Kasumi-1 (cell line): ENCODE measurements around the gene NEURL1.
"Not testable (repeated sequence)": the region's sequence is repeated elsewhere in the genome, so short reads cannot be mapped to it uniquely, and the experiment has no call there.

Experiments used
- DNase-seq, 2 experiments: peaks; one replicate each; lab custom pipeline; 2025; lab: John Stamatoyannopoulos, UW

The NEURL1 gene

GRCh38 chr10:103608056-103608455 lies 114.6 kb downstream of the NEURL1 start:
- DNase-seq: not testable (repeated sequence)

DNA sequence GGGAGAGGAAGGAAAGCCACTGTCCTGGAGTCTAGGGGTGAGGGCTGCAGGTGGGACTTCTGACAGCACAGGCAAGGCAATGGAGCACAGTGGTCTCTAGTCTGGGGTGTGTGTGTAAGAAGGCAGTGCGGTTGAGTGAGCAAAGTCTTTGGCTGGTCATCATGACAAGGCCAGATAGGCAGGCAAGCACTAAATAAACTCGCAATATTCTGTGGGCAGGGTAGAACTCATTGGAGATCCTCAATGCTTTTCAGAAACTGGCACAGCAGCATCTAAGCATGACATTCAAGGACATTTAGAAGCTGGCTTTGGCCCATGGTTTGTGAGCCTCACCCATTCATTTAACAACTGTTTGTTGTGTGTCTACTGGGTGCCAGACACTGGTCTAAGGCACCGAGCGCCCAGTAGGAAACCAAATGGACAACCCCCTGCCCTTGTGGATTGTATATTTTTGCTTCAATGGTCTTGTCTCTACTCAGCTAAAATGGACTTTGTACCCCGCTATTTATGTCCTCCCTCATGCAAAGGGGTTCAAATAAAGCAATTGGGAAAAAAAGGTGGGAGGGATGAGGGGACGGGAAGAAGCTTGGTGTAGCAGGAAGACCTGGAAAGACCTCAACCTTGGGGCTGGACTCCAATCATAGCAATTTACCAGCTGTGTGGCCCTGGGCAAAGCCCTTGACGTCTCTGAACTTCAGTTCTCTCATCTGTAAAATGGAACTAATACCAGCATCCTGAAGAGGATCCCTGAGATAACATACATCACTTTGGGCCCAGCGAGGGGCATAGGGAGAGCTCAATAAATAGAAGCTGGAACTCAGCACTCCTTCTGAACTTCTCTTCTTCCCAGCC lies 116.0 kb downstream of the NEURL1 start:
- no peak for DNase-seq

DNA sequence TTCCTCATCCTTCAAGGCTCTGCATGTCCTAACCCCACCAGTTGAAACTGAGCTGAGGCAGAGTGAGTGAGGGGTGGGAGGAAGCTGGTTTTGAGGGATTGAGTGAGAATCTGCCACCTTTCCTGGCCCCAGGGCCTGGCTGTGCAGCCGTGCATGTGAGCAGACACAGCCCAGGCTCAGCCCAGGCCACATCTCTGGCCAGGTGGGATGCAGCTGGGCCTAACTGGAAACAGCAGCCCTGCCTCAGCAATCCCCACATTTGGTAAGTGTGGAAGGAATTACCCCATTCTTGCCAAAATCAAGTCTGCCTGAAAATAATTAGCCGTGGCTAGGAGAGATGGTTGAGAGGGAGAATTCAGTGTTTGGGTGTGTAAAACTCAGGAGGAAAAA lies 116.6 kb downstream of the NEURL1 start:
- no peak for DNase-seq

GRCh38 chr10:103610921-103611511 lies 117.5 kb downstream of the NEURL1 start:
- DNase-seq: no peak

DNA sequence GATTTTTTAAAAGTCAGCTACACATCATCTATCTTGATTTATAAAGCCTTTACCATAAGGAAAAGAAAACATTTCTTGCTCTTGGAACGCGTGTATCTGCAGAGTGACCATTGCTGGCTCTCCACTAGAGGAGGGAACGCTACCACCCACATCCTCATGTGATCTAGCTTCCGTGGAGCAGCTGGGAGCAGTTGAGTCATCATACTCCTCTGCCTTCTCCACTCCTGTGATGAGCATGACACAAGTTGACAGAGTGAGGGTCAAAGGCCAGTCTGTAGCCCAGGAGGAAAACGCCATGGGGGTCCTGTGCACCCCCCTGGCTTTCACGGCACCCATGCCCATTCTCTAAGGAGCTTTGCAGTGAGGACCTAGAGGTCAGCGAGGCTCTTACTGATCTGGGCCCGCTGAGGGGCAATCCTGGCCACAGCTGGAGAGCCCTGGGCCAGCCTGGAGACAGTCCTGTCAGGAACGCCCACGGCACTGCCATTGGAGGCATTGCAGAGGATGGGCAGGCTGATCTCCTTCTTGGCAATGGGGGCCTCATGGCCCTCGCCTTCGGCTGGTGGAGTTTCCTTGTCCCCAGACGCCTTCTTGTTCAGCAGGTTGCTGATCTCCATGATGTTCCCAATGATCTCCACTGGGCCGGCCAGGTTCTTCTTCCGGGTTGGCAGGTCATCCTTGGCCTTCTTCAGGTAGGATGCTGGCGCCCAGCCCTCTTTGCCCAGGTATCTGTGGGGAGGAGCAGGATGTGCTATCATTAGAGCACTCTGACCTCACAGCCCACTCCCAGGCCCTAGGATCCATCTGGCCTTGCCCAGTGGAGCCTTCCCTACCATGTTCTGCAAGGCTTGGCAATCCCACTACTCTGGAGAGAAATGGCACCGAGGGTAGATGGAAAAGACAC lies 119.2 kb downstream of the NEURL1 start:
- DNase-seq: no peak

GRCh38 chr10:103613616-103614015 lies 120.1 kb downstream of the NEURL1 start:
- DNase-seq: no peak

DNA sequence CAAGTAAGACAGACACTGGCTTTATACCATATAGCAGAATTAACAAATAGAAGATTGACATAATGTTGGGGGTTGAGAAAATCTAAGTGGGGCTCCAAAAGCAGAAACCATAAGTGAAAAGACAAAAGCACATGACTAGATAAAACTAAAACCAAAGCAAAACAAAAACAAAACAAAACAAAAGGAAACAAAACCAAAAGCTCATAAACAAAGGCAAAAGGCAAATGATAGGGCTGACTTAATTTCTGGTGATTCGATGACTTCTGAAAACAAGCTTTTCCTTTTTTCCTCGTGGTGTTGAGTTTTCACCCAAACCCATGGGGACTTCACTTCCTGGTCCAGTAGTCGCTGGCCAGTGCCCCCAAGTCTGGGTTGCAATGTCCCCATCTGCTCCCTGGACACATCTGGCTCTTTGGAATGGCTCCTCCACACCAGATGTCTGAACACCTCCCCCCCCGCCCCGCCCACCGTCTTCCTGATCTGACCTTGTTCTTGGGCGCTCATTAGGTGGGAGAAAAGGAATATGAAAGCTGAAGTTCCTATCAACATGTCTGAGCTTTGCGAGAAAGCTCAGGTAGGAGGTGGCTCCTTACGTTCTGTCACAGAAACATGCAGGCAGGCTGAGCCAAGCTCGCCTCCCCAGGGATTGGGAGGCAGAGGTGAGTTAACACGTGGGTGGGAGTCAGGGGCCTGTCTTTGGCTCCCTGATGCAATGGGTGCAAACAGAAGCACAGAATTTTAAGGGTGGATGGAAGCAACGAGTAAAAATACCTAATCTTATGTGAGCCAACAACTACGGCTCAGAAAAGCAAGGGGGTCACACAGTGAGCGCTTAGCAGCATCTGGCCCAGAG lies 121.0 kb downstream of the NEURL1 start:
- DNase-seq: no peak

DNA sequence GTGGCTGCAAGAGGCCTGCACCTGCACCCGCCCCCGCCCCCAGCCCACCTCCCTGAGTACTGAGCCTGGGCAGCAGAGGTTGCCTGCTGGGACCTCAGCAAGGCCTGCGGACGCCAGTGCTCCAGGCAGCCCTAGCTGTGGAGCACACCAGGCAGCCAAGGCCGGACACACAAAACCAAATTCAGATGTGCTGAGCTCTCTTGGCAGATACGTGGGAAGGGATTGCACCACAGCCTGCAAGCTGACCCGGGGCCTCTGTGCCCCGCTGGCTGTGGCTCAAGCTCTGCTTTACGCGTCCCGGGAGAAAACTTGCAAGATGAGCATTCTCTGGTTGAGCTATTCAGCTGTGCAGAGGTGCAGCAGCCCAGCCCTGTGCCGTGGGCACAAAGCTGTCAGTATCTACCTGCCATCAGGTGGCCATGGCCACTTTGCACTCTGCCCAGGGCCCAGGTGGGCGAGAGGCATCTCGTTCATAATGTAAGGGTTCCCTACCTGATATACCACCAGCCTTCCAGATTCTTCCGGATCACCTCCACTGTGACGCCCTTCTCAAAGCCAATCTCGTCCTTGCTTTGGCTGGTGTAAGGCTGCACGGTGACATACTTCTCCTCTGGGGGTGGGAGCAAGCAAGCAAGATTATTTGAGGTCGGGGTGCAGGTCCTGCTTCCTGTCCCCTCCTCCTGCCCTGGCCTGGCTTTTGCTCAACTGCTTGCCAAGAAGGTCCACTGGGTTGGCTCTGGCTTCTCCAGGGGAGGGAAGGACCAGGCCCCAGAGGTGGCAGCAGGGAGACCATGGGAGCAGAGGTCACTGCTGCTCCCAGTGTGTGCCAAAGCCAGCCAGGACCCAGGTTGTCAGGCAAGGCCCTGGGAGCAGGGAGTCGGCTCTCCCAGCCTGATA lies 123.4 kb downstream of the NEURL1 start:
- no peak for DNase-seq

DNA sequence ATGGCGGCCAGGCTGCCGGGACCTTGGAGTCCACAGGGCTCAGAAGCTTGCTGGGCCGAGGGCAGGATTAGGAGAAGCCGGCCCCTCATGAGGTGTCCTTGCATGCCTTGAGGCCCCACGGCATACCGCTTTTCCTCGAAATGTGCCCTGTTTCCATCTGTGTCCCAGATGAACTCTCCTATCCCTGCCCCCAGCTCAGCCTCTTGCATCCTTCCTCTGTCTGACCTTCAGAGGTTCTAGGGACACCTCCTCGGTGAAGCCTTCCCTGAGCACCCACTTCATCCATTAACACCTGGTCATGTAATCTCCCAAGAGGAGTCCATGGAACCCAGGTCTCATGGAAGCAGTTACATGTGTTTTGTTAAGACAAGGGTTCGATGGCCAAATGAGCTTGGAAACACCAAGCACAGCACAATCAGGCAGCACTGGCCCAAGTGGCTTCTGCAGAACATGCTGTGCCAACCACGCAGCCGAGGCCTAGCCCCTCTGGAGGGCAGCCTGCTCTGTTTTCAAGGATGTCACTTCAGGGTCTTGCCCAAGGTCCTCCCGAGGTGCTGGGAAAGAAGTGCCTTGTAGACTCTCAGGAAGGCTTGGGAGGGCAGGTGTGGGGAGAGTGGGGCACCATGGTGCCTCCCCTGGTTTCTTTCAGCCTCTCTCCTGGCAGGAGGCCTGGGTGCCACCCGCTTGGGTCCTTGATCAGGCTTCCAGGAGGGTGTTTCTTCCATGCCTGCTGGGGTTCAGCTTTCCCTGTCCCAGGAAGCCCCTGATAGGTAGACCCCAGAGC lies 124.3 kb downstream of the NEURL1 start:
- no peak for DNase-seq

GRCh38 chr10:103618575-103619423 lies 125.3 kb downstream of the NEURL1 start:
- no peak for DNase-seq

DNA sequence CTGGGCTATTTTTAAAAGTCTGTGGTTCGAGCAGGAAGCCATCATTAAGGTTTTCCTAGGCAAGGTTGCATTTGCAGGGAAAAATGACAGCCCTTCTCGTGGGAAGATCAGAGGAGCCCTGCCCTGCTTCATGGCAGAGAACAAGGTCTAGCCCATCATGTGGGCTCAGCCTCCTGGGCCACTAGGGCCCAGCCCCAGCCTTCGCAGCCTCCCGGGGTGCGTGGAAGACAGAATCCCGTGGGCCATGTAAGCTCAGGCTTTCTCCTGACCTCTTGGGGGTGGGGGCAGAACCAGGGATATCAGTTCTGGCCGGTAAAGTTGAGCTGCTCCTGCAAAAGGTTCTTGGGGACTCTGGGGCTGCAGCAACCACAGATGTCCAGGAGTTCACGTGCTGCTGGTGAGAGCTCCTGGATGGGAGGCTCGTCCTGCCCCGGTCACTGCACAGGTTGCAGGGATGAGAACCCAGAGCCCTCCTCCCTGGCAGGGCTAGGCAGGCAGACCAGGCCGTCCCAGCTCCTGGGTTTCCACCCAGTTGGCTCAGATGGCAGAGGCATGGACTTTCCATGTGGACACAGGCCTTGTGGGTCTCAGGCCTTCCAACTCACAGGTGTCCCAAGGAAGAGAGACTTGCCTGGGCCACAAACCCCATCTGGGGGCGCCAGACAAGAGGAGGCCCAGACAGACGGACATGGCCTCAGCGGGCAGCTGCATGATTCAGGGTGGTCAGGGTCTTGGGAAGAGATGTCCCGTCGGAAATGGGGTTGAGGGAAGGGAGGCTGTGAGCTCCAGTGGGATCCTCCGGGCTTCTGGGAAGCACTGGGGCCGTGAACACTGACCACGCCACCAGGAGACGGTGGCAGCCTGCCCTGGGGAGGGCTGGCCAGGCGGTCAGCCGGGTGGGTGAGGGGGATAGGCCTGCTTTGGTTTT lies 126.2 kb downstream of the NEURL1 start:
- no peak for DNase-seq

- no peak for DNase-seq
These were observed 126.8 kb downstream of the NEURL1 start for GRCh38 chr10:103620352-103620740.

GRCh38 chr10:103620891-103621782 lies 127.6 kb downstream of the NEURL1 start:
- DNase-seq: no peak

DNA sequence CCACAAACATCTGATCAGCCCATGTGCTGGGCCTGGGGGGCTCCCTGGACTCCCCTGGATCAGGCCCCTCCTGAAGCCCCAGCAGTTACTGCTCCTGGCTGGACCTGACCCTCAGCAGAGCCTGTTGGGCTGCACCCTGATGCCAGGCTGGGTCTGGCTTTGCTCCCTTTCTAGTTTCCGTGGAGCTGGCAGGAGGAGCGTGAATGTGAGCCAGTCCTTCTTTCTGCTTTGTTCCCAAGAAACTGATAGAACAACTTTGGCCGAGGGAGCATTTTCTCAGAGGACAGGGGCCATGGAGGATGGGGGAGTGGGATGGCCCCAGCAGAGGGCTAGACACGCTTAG lies 128.2 kb downstream of the NEURL1 start:
- DNase-seq: no peak

GRCh38 chr10:103622286-103622685 lies 128.8 kb downstream of the NEURL1 start:
- DNase-seq: no peak

DNA sequence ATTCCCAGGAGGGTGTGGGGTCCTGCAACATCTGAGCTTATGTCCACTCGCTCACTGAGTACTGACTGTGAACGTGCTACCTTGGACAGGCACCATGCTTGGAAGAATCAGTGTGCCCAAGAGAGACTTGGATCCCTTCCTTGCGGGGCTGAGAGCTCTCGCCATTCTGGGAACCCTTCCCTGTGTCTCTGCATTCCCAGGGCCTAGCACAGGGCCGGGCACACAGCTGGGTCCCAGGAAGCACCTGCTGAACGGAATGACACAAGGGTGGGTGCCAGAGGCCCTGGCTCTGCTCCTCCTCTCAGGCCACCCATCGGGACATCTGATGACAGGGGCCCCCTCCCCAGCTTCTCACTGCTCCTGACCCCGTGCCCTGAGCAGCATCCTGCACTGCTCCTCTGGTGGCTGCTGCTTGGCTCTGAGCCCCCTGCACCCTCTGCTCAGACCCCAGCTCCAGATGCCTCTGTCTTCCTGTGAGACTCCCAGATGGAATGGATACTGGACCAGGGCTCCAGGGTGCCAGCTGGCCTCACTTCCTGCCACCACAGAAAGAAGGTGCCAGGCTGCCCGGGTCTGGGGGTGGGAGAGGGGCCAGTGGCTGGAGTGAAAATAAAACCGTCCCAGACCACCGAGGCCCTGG lies 129.6 kb downstream of the NEURL1 start:
- no peak for DNase-seq
